Mesenteric fat pad (tissue), 1 donor: Measurements from ENCODE around the gene PSAPL1. TPM values are rescaled to one million over a fixed set of nuclear protein-coding genes. Genes with fewer than 3 reads are reported as not detected.
A peak's percentile ranks its signal among the peaks of the same experiment; 100 is the strongest.

Source experiments
- DNase-seq: peaks from one replicate; pipeline ENCODE4 v3.0.0-alpha.2; 2020; ENCODE audit warnings: low spot score
- total RNA-seq: library from RNA; stranded (reverse); fragmentation: NEBNext Ultra II Directional; extraction: Animal tissue kit (Norgen Biotek cat#: 25700); gene quantifications from one replicate; pipeline ENCODE4 v1.2.1, GENCODE V29; 2021
- donor health status: DM: yes; HTN: yes; CAD: no.

PSAPL1 gene
- total RNA-seq, 1 donor from 2014 or later, result not detected

DNA sequence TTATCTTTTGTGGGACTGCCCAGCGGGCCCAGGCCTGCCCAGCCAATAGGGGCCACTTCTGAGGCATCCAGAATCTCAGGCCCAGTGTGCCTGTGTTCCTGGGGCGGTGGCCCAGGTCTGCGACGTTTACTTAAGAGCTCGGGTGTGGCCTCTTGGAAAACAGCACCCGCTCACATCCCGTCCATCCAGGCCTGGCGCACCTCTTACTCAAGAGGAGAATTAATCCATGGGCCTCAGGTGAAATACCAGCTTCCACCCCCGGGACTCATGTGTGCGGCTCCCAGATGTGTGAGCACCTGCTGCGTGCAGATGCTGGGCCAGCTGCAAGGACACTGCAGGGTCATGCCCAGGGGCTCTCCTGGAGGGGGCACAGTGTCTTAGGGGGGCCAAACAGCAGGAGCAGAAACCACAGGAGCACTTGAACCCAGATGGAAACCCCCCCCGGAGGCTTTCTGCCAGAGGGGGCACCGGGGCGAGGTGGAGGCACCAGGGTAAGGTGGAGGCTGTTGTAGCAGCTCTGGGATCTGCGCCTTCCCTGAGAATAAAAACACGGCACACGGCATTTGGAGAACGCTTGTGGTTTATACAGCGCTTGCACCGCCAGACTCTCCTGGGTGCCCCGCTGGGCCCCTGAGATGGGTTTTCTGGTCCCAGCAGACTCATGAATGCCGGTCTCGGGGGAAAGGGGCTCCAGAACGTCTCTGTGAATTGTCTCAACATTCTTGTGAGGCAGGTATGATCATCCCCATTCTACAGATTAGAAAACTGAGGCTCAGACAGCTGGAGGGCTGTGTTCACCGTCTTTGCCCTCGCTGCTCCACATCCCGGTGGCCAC is 2.8 kb downstream of the PSAPL1 start:
- no peak for DNase-seq

DNA sequence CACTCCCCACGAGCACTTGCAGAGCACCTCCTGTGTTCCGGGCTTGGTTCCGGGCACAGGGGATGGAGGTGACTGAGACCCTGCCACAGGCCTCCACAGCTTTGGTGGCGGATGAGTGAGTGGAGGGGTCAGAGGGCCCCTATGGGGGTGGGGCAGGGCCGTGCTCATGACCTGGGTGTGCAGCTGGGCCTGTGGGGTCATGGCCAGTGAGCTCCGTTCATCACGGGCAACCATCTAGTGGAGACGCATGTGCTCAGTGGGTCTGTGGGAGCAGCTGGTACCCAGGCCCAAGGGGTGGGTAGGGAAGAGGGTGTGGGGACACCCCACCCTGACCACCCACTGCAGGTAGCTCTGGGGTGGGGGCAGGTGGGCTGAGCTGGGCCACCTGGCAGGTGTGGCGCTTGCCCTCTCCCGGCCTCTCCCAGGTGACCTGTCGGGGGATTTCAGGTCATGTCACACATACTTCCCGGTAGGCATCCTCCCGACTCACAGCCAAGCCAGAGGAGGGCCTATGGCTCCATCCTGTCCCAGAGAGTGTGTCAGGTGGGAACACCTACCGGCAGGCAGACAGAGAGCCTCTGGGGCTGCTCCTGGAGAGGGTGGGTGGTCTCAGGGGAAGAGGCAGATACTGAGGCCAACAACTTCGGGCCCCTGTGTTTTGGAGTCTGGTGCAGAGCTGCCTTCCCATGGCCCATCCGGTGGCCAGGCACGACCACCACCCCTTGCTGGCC is 3.6 kb downstream of the PSAPL1 start:
- DNase-seq, result peak; percentile 74

- no peak for DNase-seq
Observed at GRCh38 chr4:7430368-7430964, 4.3 kb downstream of the PSAPL1 start.

DNA sequence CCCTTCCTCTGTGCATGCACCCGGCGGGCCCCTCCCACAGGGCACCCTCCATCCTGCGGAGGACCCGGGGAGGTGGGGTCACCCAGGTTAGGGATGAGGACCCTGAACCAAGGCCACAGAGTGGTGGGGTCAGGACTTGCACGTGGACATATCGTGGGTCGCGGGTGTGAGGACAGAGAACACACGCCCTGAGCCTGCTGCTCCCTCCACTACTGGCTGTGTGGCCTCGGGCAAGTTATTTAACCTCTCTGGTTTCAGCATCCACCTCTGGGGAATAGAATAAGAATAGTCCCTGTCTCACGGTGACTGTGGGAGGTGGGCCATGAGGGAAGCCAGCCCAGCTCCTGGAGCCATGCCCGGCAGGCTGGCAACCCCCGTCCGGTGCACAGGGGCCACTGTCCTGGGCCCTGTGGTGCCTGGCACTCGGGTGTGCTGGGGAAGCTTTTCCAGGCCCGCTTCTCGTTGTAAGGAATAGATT is 5.1 kb downstream of the PSAPL1 start:
- DNase-seq, result peak; percentile 41

DNA sequence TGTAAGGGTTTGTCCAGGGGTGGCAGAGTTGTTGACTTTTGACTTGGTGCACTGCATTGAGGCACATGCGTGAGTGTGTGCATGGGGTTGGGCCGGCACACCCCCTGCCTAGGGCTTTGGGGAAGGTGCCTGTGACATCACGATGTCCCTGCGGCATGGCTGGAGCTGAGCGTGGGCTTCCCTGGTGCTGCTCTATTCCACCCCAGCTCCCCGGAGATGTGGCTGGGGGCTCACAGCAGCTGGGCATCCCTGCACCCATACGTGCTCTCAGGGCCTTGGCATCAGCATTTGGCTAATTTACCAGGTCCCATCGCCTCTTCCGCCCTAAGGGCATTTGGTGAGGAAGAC is 5.7 kb downstream of the PSAPL1 start:
- peak; percentile 74 for DNase-seq

DNA sequence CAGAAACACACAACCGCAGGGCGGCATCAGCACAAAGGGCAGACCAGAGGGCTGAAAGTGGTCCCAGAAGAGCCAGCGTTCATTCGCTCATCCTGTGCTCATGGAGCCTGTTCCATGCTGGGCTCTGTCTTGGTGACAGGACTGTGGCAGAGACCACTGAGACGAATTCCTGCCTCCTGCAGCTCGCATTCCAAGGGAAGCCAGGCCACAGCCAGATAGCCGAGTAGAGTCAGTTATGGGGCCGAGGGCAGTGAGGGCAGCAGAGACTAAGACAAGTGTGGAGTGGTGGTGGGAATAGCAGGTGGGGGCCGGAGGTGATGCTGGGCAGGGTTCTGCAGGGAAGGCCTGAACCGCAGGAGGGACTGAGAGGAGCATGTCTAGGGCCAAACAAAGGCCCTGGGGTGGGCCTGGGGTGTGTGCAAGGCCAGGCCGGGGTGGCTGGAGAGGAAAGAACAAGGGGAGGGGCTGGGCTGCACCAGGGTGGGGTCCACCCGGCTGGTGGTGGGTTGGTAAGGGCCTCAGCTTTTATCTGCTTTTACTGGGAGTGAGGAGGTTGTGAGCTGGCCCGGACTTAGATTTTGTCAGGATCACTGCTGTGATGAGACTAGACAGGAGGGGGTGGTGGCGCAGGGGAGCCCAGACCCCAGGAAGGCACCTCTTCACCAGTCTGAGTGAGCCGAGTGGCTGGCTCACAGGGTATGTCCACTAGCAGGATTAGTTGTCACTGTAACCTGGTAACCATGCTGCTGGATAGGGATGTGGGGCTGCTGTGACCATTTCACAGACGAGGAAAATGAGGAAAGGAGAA is 6.3 kb downstream of the PSAPL1 start:
- peak; percentile 64 for DNase-seq

DNA sequence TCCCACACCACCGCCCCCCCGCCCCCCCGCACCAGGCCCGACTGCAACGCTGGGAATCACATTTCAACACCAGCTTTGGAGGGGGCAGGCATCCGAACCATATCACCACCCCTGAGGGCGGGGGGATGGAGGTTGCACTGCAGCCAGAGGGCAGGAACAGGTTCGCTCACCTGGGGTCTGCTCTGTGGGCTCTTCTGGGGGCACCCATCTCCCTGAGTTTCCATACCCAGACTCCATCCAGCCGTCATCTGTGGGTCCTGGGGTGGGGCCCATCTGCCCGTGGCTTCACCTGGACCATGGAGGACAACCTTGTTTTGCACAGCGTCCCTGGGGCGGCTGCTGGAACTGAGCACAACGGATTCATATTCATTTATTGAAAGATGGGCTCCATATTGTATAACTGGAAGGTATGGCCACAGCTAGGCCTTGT is 6.9 kb downstream of the PSAPL1 start:
- no peak for DNase-seq

DNA sequence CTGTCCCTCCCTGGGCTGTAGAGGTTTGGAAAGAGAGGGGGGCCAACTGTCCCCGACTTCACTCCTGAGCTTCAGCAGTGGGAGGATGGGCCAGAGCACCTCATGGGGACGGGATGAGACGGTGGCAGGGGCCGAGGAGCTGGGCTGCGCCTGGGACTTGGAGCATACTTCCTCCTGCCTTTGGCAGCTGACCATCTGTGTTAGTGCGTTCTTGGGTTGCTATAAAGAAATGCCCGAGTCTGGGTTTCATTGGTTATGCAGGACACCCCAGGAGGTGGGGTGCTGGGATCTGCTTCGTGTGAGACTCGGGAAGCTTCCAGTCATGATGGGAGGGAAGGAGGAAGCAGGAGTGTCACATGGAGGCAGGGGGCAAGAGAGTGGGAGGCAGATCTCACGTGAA is 7.4 kb downstream of the PSAPL1 start:
- DNase-seq, result peak; percentile 86

- DNase-seq, result peak; percentile 72
Observed at GRCh38 chr4:7426525-7427171, 8.1 kb downstream of the PSAPL1 start.

DNA sequence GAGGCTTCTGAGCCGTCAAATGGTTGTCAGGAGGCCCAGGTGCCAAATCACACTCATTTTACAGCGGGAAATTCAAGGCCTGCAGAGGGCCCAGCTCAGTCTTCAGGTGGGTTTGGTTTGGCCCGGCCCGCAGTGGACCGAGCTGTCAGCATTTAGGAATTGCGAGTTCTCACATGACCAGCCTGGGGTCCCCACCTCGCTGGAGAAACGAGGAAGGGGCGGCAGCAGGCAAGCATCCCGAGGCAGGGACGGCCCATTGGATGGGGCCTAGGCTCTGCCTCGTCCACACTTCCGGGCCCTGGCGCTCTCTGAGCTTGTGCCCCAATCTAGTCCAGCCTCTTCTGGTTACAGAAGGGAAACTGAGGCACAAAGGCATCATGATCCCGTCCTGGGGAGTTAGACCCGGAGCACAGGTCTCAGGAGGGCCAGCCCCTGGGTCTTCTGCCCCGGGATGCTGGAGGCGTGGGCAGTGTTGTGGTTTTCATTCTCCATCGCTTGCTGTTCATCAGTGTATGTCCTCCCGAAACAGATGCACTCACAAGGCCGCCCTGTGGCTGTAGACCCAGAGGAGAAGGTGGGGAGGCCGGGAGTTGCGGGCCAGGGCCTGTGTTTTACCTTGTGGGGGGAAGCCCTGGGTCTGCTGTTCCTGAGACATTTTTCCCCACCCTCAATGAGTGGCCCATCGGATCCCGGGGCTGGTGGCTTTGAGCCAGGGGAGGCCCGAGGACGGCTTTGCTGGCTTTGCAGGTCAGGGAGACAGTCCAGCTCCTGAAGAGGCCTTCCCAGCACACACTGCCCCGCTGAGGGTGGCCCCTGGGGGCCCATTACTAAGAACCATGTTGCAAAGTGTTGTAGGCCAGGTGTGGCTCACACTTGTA is 8.9 kb downstream of the PSAPL1 start:
- peak; percentile 86 for DNase-seq

GRCh38 chr4:7425124-7425523 is 9.6 kb downstream of the PSAPL1 start:
- peak; percentile 73 for DNase-seq

- peak; percentile 85 for DNase-seq
Observed at GRCh38 chr4:7424553-7425111, 10.1 kb downstream of the PSAPL1 start.

GRCh38 chr4:7423801-7424552 is 10.8 kb downstream of the PSAPL1 start:
- peak; percentile 87 for DNase-seq

- DNase-seq, result no peak
Observed at GRCh38 chr4:7423391-7423790, 11.3 kb downstream of the PSAPL1 start.

DNA sequence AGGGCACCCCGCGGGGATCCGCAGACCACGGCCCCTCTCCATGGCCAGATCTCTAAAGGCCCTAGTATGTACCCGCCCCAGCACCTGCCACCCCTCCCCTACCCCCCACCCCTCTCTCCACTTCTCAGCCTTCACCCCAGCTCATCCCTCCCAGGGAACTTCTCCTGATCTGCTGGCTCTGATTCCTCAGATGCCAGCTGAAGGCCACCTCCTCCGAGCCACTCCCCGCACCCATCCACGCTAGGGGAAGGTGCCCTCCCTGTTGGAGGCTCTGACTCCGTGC is 11.9 kb downstream of the PSAPL1 start:
- no peak for DNase-seq

- peak; percentile 72 for DNase-seq
Observed at GRCh38 chr4:7422151-7422897, 12.4 kb downstream of the PSAPL1 start.

GRCh38 chr4:7421356-7422150 is 13.2 kb downstream of the PSAPL1 start:
- peak; percentile 71 for DNase-seq
